Adrenal gland (tissue), 5 donors: ENCODE measurements around the gene PXDN.

Source experiments
- CTCF ChIP-seq, 6 experiments: fragments of 450-650 bp in 4 of 6; fragments of 200-600 bp in 2 of 6; sonication (generic) in 1 of 6; IDR thresholded peaks; 1 replicate in 5 of 6; 2 replicates in 1 of 6; pipeline versions ENCODE4 v1.5.1 to v1.8.0; 2016 to 2021; ENCODE audit warnings: antibody characterized with exemption in 6 of 6, mild to moderate bottlenecking in 2 of 6, moderate library complexity in 1 of 6
- POLR2A ChIP-seq, 2 donors: fragments of 450-650 bp; IDR thresholded peaks; one replicate each; pipeline ENCODE4 v1.6.1; 2017; ENCODE audit warnings: antibody characterized with exemption in 2 of 2, mild to moderate bottlenecking in 2 of 2, moderate library complexity in 1 of 2
- donor health status: DM: no; HTN: no; CAD: no.

GRCh38 chr2:1726558-1726957 is 17.8 kb downstream of the PXDN start:
- TF ChIP-seq CTCF (IDR thresholded peaks at IDR 0.05) (no peak), POLR2A (IDR thresholded peaks at IDR 0.05) (no peak)
